ENCODE measurements around the gene CTRB1.
"Not testable (repeated sequence)": the region's sequence is repeated elsewhere in the genome, so short reads cannot be mapped to it uniquely, and the experiment has no call there.

The CTRB1 gene

GRCh38 chr16:75202069-75202590 lies 16.7 kb upstream of the CTRB1 start:
- no peak overlapping the region for H3K4me3 ChIP-seq (ENCODE audit: low read depth, low read length)
- no peaks in the 10 kb centered on the region for H3K4me1 ChIP-seq
- TF ChIP-seq CTCF (IDR thresholded peaks at IDR 0.05; ENCODE audit: low read depth, low read length) = no peak
- H3K9me3 ChIP-seq = no peaks in the 10 kb centered on the region
- H3K36me3 ChIP-seq = no peaks in the 10 kb centered on the region
- no peak for DNase-seq
- H3K27me3 ChIP-seq = no peaks in the 10 kb centered on the region

GRCh38 chr16:75203096-75203495 lies 15.7 kb upstream of the CTRB1 start:
- Histone ChIP-seq H3K4me3 (ENCODE audit: low read depth, low read length) (no peak overlapping the region), H3K9me3 (no peaks in the 10 kb centered on the region), H3K4me1 (no peaks in the 10 kb centered on the region), H3K36me3 (no peaks in the 10 kb centered on the region), H3K27me3 (no peaks in the 10 kb centered on the region)
- DNase-seq = no peak
- TF ChIP-seq CTCF (IDR thresholded peaks at IDR 0.05; ENCODE audit: low read depth, low read length) = no peak

- H3K27me3 ChIP-seq = no peaks in the 10 kb centered on the region
- no peak for TF ChIP-seq CTCF (IDR thresholded peaks at IDR 0.05; ENCODE audit: low read depth, low read length)
- no peak for DNase-seq
- no peaks in the 10 kb centered on the region for H3K9me3 ChIP-seq
- H3K4me1 ChIP-seq = no peaks in the 10 kb centered on the region
- no peak overlapping the region for H3K4me3 ChIP-seq (ENCODE audit: low read depth, low read length)
- no peaks in the 10 kb centered on the region for H3K36me3 ChIP-seq
Observed at GRCh38 chr16:75203667-75204409, 14.9 kb upstream of the CTRB1 start.

- no peak for TF ChIP-seq CTCF (IDR thresholded peaks at IDR 0.05; ENCODE audit: low read depth, low read length)
- no peaks in the 10 kb centered on the region for H3K36me3 ChIP-seq
- DNase-seq = no peak
- H3K4me3 ChIP-seq (ENCODE audit: low read depth, low read length) = no peak overlapping the region
- no peaks in the 10 kb centered on the region for H3K27me3 ChIP-seq
- H3K4me1 ChIP-seq = no peaks in the 10 kb centered on the region
- no peaks in the 10 kb centered on the region for H3K9me3 ChIP-seq
Observed at GRCh38 chr16:75204410-75204758, 14.4 kb upstream of the CTRB1 start.

GRCh38 chr16:75204905-75205304 lies 13.9 kb upstream of the CTRB1 start:
- H3K4me1 ChIP-seq; H3K9me3 ChIP-seq; H3K27me3 ChIP-seq; DNase-seq; H3K4me3 ChIP-seq (ENCODE audit: low read depth, low read length); H3K36me3 ChIP-seq: not testable (repeated sequence)

GRCh38 chr16:75205438-75205837 lies 13.3 kb upstream of the CTRB1 start:
- H3K9me3 ChIP-seq; H3K36me3 ChIP-seq; DNase-seq; H3K4me1 ChIP-seq; H3K27me3 ChIP-seq; H3K4me3 ChIP-seq (ENCODE audit: low read depth, low read length): not testable (repeated sequence)

GRCh38 chr16:75205961-75206748 lies 12.6 kb upstream of the CTRB1 start:
- H3K27me3 ChIP-seq; H3K4me3 ChIP-seq (ENCODE audit: low read depth, low read length); H3K4me1 ChIP-seq; DNase-seq; H3K9me3 ChIP-seq; H3K36me3 ChIP-seq: not testable (repeated sequence)

Data from BE2C (cell line).